ENCODE data around the gene TMEM186. TPM values are rescaled to one million over a fixed set of nuclear protein-coding genes. Genes with fewer than 3 reads are reported as not detected.

TMEM186 gene
- total and polyA plus RNA-seq, 2 of the 8 experiments (the other 6 are each of a cell fraction or from before 2014, with no cell fraction given) = 13.1 TPM

- no peak overlapping the region for H2BK15ac ChIP-seq (ENCODE audit: low read length)
- no peak overlapping the region for H3K4me2 ChIP-seq (ENCODE audit: insufficient read depth in 1 of 2, low read depth in 2 of 2, low read length in 2 of 2)
- no peak overlapping the region for H2AFZ ChIP-seq (ENCODE audit: low read length)
- 94% methylated on average over 4 of the region's 5 CpGs; no CpG with 5 or more reads in 1 of the 2 experiments for WGBS, 2 experiments (ENCODE audit: extremely low coverage in 1 of 2, insufficient coverage in 1 of 2, insufficient read length in 1 of 2, insufficient replicate concordance in 2 of 2, low coverage in 1 of 2, low lambda C conversion rate in 2 of 2, missing lambda C conversion rate in 1 of 2)
- no peak overlapping the region for H2BK12ac ChIP-seq (ENCODE audit: low read depth, low read length)
- H3K36me3 ChIP-seq (ENCODE audit: control insufficient read depth in 2 of 4, insufficient read depth in 4 of 4, low read length in 3 of 4) = peaks cover 35 to 86% (median 66%) of the 10 kb centered on the region in 4 experiments
- no peak overlapping the region for H3K56ac ChIP-seq (replicated peaks; ENCODE audit: insufficient read length, low read depth, low read length)
- FAIRE-seq (no peak), DNase-seq (ENCODE audit: low read depth in 1 of 2, low spot score in 2 of 2) (no peak)
- no peaks in the 10 kb centered on the region; the same call in none of the 2 replicates for H3K79me1 ChIP-seq (ENCODE audit: low read depth, low read length)
- TF ChIP-seq EP300 (IDR thresholded peaks at IDR 0.05; ENCODE audit: borderline replicate concordance in 1 of 2, low read depth in 2 of 2, low read length in 2 of 2) (no peak), RBBP5 (IDR thresholded peaks at IDR 0.05; ENCODE audit: borderline replicate concordance, low read depth, low read length) (no peak), NRF1 (IDR thresholded peaks at IDR 0.05; ENCODE audit: low read depth, low read length) (no peak), JUND (IDR thresholded peaks at IDR 0.05; ENCODE audit: low read length) (no peak), TCF12 (IDR thresholded peaks at IDR 0.05; ENCODE audit: low read depth, low read length) (no peak), SRF (IDR thresholded peaks at IDR 0.05; ENCODE audit: low read depth, low read length) (no peak), HDAC6 (IDR thresholded peaks at IDR 0.05; ENCODE audit: low read depth, low read length) (no peak), MAX (IDR thresholded peaks at IDR 0.05) (no peak), KDM4A (IDR thresholded peaks at IDR 0.05; ENCODE audit: low read depth, low read length, severe bottlenecking) (no peak)
- H4K91ac ChIP-seq (replicated peaks; ENCODE audit: insufficient read length, low read length) = no peak overlapping the region
- no peaks in the 10 kb centered on the region for H3K23me2 ChIP-seq (ENCODE audit: low read depth, low read length)
- no peak overlapping the region for H4K8ac ChIP-seq (ENCODE audit: extremely low read depth, insufficient read depth, low read length)
- H2AK5ac ChIP-seq (ENCODE audit: low read depth, low read length) = no peak overlapping the region
- peaks cover 0 to 9% of the 10 kb centered on the region in 2 experiments; a peak in 2 of 4 replicates for H3K79me2 ChIP-seq (ENCODE audit: control insufficient read depth in 1 of 2, insufficient read depth in 2 of 2, low read length in 2 of 2)
- H4K20me1 ChIP-seq (replicated peaks in 1 of 2; ENCODE audit: control insufficient read depth in 1 of 2, insufficient read depth in 2 of 2, low read length in 2 of 2) = peaks cover 0 to 5% of the 10 kb centered on the region in 2 experiments
- ChIA-PET POLR2A (ENCODE audit: partially characterized antibody) (interaction anchor here (3.7 kb wide), 1 partner anchor 9 kb away, joined by 16 read pairs; no protein-coding TSS in a partner anchor), CTCF (ENCODE audit: partially characterized antibody) (interaction anchor here (1.5 kb wide), 1 partner anchor 16 kb away, joined by 4 read pairs; no protein-coding TSS in a partner anchor)
- H3K4me1 ChIP-seq (replicated peaks in 1 of 4; ENCODE audit: control insufficient read depth in 3 of 4, insufficient read depth in 4 of 4, low read length in 3 of 4) = no peaks in the 10 kb centered on the region
- H3K18ac ChIP-seq (ENCODE audit: extremely low read depth, low read length) = no peak overlapping the region
- H3K9ac ChIP-seq (replicated peaks in 1 of 4; ENCODE audit: extremely low read depth in 1 of 4, low read depth in 3 of 4, low read length in 3 of 4) = no peak overlapping the region
- no peak overlapping the region for H2BK120ac ChIP-seq (replicated peaks; ENCODE audit: low read depth, low read length)
- H3K14ac ChIP-seq (ENCODE audit: insufficient read length) = no peak overlapping the region
- H2BK5ac ChIP-seq (ENCODE audit: low read depth, low read length) = no peak overlapping the region
- no peak overlapping the region for H4K5ac ChIP-seq (ENCODE audit: insufficient read length, low read depth, low read length)
- H3K23ac ChIP-seq (ENCODE audit: insufficient read length) = no peak overlapping the region
- H3K4ac ChIP-seq (replicated peaks; ENCODE audit: insufficient read length, low read depth, low read length) = no peak overlapping the region
- no peak overlapping the region for H3K27ac ChIP-seq (ENCODE audit: low read depth, low read length)
- no peak overlapping the region for H3K4me3 ChIP-seq (ENCODE audit: extremely low read depth in 1 of 4, insufficient read depth in 2 of 4, low read depth in 3 of 4, low read length in 4 of 4)
- H3K27me3 ChIP-seq (replicated peaks in 1 of 4; ENCODE audit: control insufficient read depth in 3 of 4, extremely low read depth in 1 of 4, insufficient read depth in 3 of 4, low read length in 3 of 4) = no peaks in the 10 kb centered on the region
- H3K9me3 ChIP-seq (ENCODE audit: insufficient read depth in 2 of 2, low read depth in 1 of 2, low read length in 1 of 2) = no peaks in the 10 kb centered on the region
- H2BK20ac ChIP-seq (ENCODE audit: low read length) = no peak overlapping the region
Measured at GRCh38 chr16:8807189-8807588, 9.8 kb upstream of the TMEM186 start.

Measured in H1 (cell line).